Chondrocyte (in vitro differentiated cells): ENCODE results near the gene ENOPH1. TPM values are rescaled to one million over a fixed set of nuclear protein-coding genes. Genes with fewer than 3 reads are reported as not detected.

Experiments
- DNase-seq: peaks from one replicate; pipeline ENCODE4 v3.0.0; 2021; ENCODE audit warnings: mixed read lengths, low spot score
- H3K27ac Mint-ChIP-seq: one replicate; pipeline ENCODE4 v1.8.0; 2021; ENCODE audit warnings: mild to moderate bottlenecking, moderate library complexity, mixed read lengths; ENCODE audit not compliant: unreplicated experiment
- H3K27me3 Mint-ChIP-seq: 2 replicates; pipeline ENCODE4 v1.8.0; 2021; ENCODE audit warnings: low read depth, mixed read lengths
- H3K36me3 Mint-ChIP-seq: 2 replicates; pipeline ENCODE4 v1.8.0; 2021; ENCODE audit warnings: low read depth, mixed read lengths
- H3K4me1 Mint-ChIP-seq: 2 replicates; pipeline ENCODE4 v1.8.0; 2021; ENCODE audit warnings: low read depth, mild to moderate bottlenecking, mixed read lengths
- H3K4me3 Mint-ChIP-seq: one replicate; pipeline ENCODE4 v1.8.0; 2021; ENCODE audit warnings: mild to moderate bottlenecking, moderate library complexity, mixed read lengths; ENCODE audit not compliant: unreplicated experiment
- H3K9me3 Mint-ChIP-seq: 2 replicates; pipeline ENCODE4 v1.8.0; 2021; ENCODE audit warnings: low read depth, mixed read lengths
- CTCF ChIP-seq: fragments of 200-600 bp; sonication (generic); IDR thresholded peaks from 2 replicates; pipeline ENCODE4 v1.5.0; 2021; ENCODE audit warnings: antibody characterized with exemption, mild to moderate bottlenecking, moderate library complexity
- total RNA-seq: library from RNA; stranded (reverse); gene quantifications from 3 replicates; pipeline ENCODE4 v1.2.1, GENCODE V29; 2021

Gene ENOPH1
- total RNA-seq, 1 donor from 2014 or later, result 33.1 TPM

- no peaks in the 10 kb centered on the region for H3K9me3 Mint-ChIP-seq
- no peak overlapping the region for H3K27ac Mint-ChIP-seq
- DNase-seq, result no peak
- H3K36me3 Mint-ChIP-seq, result no peaks in the 10 kb centered on the region
- no peak for TF ChIP-seq CTCF
- H3K4me3 Mint-ChIP-seq, result no peak overlapping the region
- H3K27me3 Mint-ChIP-seq, result no peaks in the 10 kb centered on the region
- no peaks in the 10 kb centered on the region for H3K4me1 Mint-ChIP-seq
Measured at GRCh38 chr4:82510216-82510615, 79.8 kb downstream of the ENOPH1 start.

Other genes starting within 250 kb of the ENOPH1 start
- gene HNRNPD, start 56.6 kb upstream of the ENOPH1 start, total RNA-seq, result 124 to 177 TPM (median 127 TPM) in 3 replicates
- 206 to 325 TPM (median 211 TPM) in 3 replicates for gene HNRNPDL, start 128 bp upstream of the ENOPH1 start, total RNA-seq
- 1.7 to 2.3 TPM (median 1.7 TPM) in 3 replicates for gene TMEM150C, start 131.4 kb downstream of the ENOPH1 start, total RNA-seq